Transverse colon (tissue), 3 donors: ENCODE measurements around the gene PAK6.

Experiments
- EP300 ChIP-seq: sonication (generic); formaldehyde crosslinking; IDR thresholded peaks from one replicate; pipeline ENCODE4 v1.6.1; 2017; ENCODE audit warnings: antibody characterized with exemption, low read depth
- POLR2A ChIP-seq: fragments of 450-650 bp; IDR thresholded peaks from one replicate; pipeline ENCODE4 v1.6.1; 2016; ENCODE audit warnings: antibody characterized with exemption, mild to moderate bottlenecking, moderate library complexity
- TF ChIP-seq, protein P1 (sequence below), 5 experiments: fragments of 200-600 bp in 3 of 5; fragments of 450-650 bp in 2 of 5; sonication (generic) in 3 of 5; IDR thresholded peaks; 1 replicate in 2 of 5; 2 replicates in 3 of 5; pipeline ENCODE4 v1.5.1; 2016 to 2017; ENCODE audit warnings: antibody characterized with exemption in 5 of 5, inconsistent platforms in 3 of 5, mild to moderate bottlenecking in 2 of 5, moderate library complexity in 1 of 5

DNA sequence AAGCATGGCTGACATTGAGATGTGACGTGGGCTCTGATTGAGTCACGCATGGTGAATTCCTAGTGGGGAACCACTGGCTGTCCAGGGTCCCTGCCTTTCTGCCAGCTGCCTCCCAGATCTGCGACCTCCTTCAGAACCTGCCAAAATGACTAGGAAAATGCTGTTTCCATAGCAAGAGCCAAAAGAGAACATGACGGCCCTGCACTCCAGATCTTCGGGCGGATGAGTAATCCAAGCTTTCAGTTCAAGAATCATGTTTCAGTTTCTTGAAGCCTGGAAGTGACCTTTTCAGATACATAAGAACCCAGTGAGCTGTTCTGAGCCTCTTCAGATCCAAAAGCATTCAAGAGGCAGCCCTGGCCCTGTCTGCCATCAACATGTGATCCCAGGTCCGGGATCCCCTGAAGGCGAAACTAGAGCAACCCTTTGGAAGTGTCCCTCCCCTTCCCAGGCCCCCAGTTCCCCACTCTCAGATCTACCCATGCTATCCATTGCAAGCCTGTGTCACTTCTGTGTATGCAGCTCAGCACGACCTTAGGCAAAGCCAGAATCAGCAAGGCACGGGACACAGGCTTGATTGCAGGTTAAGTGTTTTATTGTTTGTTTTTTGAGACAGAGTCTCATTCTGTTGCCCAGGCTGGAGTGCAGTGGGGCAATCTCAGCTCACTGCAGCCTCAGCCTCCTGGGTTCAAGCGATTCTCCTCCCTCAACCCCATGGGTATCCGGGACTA lies 24.3 kb downstream of the PAK6 start:
- TF ChIP-seq, protein P1, sequence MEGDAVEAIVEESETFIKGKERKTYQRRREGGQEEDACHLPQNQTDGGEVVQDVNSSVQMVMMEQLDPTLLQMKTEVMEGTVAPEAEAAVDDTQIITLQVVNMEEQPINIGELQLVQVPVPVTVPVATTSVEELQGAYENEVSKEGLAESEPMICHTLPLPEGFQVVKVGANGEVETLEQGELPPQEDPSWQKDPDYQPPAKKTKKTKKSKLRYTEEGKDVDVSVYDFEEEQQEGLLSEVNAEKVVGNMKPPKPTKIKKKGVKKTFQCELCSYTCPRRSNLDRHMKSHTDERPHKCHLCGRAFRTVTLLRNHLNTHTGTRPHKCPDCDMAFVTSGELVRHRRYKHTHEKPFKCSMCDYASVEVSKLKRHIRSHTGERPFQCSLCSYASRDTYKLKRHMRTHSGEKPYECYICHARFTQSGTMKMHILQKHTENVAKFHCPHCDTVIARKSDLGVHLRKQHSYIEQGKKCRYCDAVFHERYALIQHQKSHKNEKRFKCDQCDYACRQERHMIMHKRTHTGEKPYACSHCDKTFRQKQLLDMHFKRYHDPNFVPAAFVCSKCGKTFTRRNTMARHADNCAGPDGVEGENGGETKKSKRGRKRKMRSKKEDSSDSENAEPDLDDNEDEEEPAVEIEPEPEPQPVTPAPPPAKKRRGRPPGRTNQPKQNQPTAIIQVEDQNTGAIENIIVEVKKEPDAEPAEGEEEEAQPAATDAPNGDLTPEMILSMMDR (IDR thresholded peaks at IDR 0.05) = no peak
- TF ChIP-seq POLR2A (no peak), EP300 (no peak)
